ENCODE data around the gene HMGN1. TPM values are rescaled to one million over a fixed set of nuclear protein-coding genes. Genes with fewer than 3 reads are reported as not detected.

HMGN1 gene
- polyA plus RNA-seq, 1 donor (not counting 4 experiments of a cell fraction or from before 2014, with no cell fraction given) = 245 TPM

- H4K20me1 ChIP-seq (ENCODE audit: control insufficient read depth, extremely low read depth, insufficient read depth, low read length) = no peaks in the 10 kb centered on the region
- H3K4me3 ChIP-seq (ENCODE audit: control insufficient read depth in 2 of 3, extremely low read depth in 1 of 3, insufficient read depth in 2 of 3, low read depth in 1 of 3, low read length in 3 of 3) = peak overlapping the region; percentile 46 to 82 (median 70)
- peak overlapping the region; percentile 76 for H3K9ac ChIP-seq (ENCODE audit: control insufficient read depth, extremely low read depth, insufficient read depth, low read length)
- peaks cover 27% of the 10 kb centered on the region for H3K79me2 ChIP-seq (ENCODE audit: control insufficient read depth, insufficient read depth, low read length)
- no peaks in the 10 kb centered on the region for H3K9me3 ChIP-seq (ENCODE audit: control insufficient read depth, low read depth, low read length)
- peak overlapping the region; percentile 88 for H2AFZ ChIP-seq (ENCODE audit: control insufficient read depth, low read length)
- dilution Hi-C loops (cut with MboI; ENCODE audit: extremely low pct_ligation_motif_present, low sequenced_read_pairs) = no loop called here
- H3K4me1 ChIP-seq (ENCODE audit: control insufficient read depth, extremely low read depth, insufficient read depth, low read length) = peaks cover 18% of the 10 kb centered on the region
- H3K27ac ChIP-seq (ENCODE audit: control insufficient read depth, insufficient read depth, low read length) = peak overlapping the region; percentile 81
- DNase-seq (ENCODE audit: low read depth, low spot score) = no peak
- no peaks in the 10 kb centered on the region for H3K27me3 ChIP-seq (ENCODE audit: control insufficient read depth, extremely low read depth, insufficient read depth, low read length)
- TF ChIP-seq CTCF (optimal IDR thresholded peaks at IDR 0.05 in 1 of 3, IDR thresholded peaks at IDR 0.05 in 1 of 3, conservative IDR thresholded peaks at IDR 0.05 in 1 of 3; ENCODE audit: extremely low read depth in 1 of 3, insufficient read depth in 2 of 3, low read length in 3 of 3) (no peak), EZH2 (IDR thresholded peaks at IDR 0.05; ENCODE audit: low read length) (no peak)
- H3K9me1 ChIP-seq (ENCODE audit: control insufficient read depth, extremely low read depth, insufficient read depth, low read length) = no peaks in the 10 kb centered on the region
- H3K4me2 ChIP-seq (ENCODE audit: control insufficient read depth, extremely low read depth, insufficient read depth, low read depth, low read length) = peak overlapping the region; percentile 97
- FAIRE-seq = no peak
- H3K36me3 ChIP-seq (ENCODE audit: control insufficient read depth in 2 of 2, extremely low read depth in 1 of 2, insufficient read depth in 2 of 2, low read length in 2 of 2) = peaks cover 5 to 12% of the 10 kb centered on the region in 2 experiments
These were observed 38.7 kb upstream of the HMGN1 start for GRCh38 chr21:39387461-39388037.

- peak overlapping the region; percentile 11 for H3K27ac ChIP-seq (ENCODE audit: control insufficient read depth, insufficient read depth, low read length)
- no peaks in the 10 kb centered on the region for H3K9me3 ChIP-seq (ENCODE audit: control insufficient read depth, low read depth, low read length)
- dilution Hi-C loops (cut with MboI; ENCODE audit: extremely low pct_ligation_motif_present, low sequenced_read_pairs) = no loop called here
- no peak overlapping the region for H3K9ac ChIP-seq (ENCODE audit: control insufficient read depth, extremely low read depth, insufficient read depth, low read length)
- H3K36me3 ChIP-seq (ENCODE audit: control insufficient read depth in 2 of 2, extremely low read depth in 1 of 2, insufficient read depth in 2 of 2, low read length in 2 of 2) = peaks cover 3 to 8% of the 10 kb centered on the region in 2 experiments
- TF ChIP-seq CTCF (optimal IDR thresholded peaks at IDR 0.05 in 1 of 3, IDR thresholded peaks at IDR 0.05 in 1 of 3, conservative IDR thresholded peaks at IDR 0.05 in 1 of 3; ENCODE audit: extremely low read depth in 1 of 3, insufficient read depth in 2 of 3, low read length in 3 of 3) (no peak), EZH2 (IDR thresholded peaks at IDR 0.05; ENCODE audit: low read length) (no peak)
- no peak overlapping the region for H3K4me3 ChIP-seq (ENCODE audit: control insufficient read depth in 2 of 3, extremely low read depth in 1 of 3, insufficient read depth in 2 of 3, low read depth in 1 of 3, low read length in 3 of 3)
- no peak overlapping the region for H2AFZ ChIP-seq (ENCODE audit: control insufficient read depth, low read length)
- H3K4me1 ChIP-seq (ENCODE audit: control insufficient read depth, extremely low read depth, insufficient read depth, low read length) = peaks cover 18% of the 10 kb centered on the region
- no peaks in the 10 kb centered on the region for H3K27me3 ChIP-seq (ENCODE audit: control insufficient read depth, extremely low read depth, insufficient read depth, low read length)
- peak overlapping the region; percentile 52 for H3K4me2 ChIP-seq (ENCODE audit: control insufficient read depth, extremely low read depth, insufficient read depth, low read depth, low read length)
- DNase-seq (ENCODE audit: low read depth, low spot score) (no peak), FAIRE-seq (no peak)
- peaks cover 27% of the 10 kb centered on the region for H3K79me2 ChIP-seq (ENCODE audit: control insufficient read depth, insufficient read depth, low read length)
- H4K20me1 ChIP-seq (ENCODE audit: control insufficient read depth, extremely low read depth, insufficient read depth, low read length) = no peaks in the 10 kb centered on the region
- H3K9me1 ChIP-seq (ENCODE audit: control insufficient read depth, extremely low read depth, insufficient read depth, low read length) = no peaks in the 10 kb centered on the region
These were observed 38.0 kb upstream of the HMGN1 start for GRCh38 chr21:39386899-39387298.
